HepG2 (cell line): ENCODE results near the gene KCND1. TPM values are rescaled to one million over a fixed set of nuclear protein-coding genes. Genes with fewer than 3 reads are reported as not detected.
A peak's percentile ranks its signal among the peaks of the same experiment; 100 is the strongest.

ENCODE experiments used
- ESRRA ChIP-seq: sonication (generic); formaldehyde crosslinking; IDR thresholded peaks from 2 replicates; pipeline ENCODE4 v1.5.1; 2020; ENCODE audit warnings: mild to moderate bottlenecking, low read depth, missing genetic modification reagents
- GATAD1 ChIP-seq: IDR thresholded peaks from 2 replicates; pipeline ENCODE4 v1.6.1; 2016; ENCODE audit warnings: missing genetic modification reagents, missing compliant biosample characterization
- IRF2 ChIP-seq: IDR thresholded peaks from 2 replicates; pipeline ENCODE4 v1.6.1; 2018; ENCODE audit warnings: missing genetic modification reagents, missing compliant biosample characterization
- JUND ChIP-seq: sonication (generic); formaldehyde crosslinking; IDR thresholded peaks from 2 replicates; pipeline ENCODE4 v1.8.0; 2022; ENCODE audit warnings: mild to moderate bottlenecking, missing genetic modification reagents
- KDM6A ChIP-seq: IDR thresholded peaks from 2 replicates; pipeline ENCODE4 v1.6.1; 2016; ENCODE audit warnings: low read depth
- NCOA2 ChIP-seq: sonication (generic); formaldehyde crosslinking; IDR thresholded peaks from 2 replicates; pipeline ENCODE4 v1.8.0; 2022; ENCODE audit warnings: inconsistent platforms
- NFYC ChIP-seq: IDR thresholded peaks from 2 replicates; pipeline ENCODE4 v1.6.1; 2016; ENCODE audit warnings: missing genetic modification reagents, missing compliant biosample characterization
- NR2F6 ChIP-seq, 2 experiments: IDR thresholded peaks; 2 replicates each; pipeline ENCODE4 v1.6.1; 2016; ENCODE audit warnings: antibody characterized with exemption in 1 of 2, mild to moderate bottlenecking in 1 of 2
- PHF21A ChIP-seq: sonication (generic); formaldehyde crosslinking; IDR thresholded peaks from 2 replicates; pipeline ENCODE4 v1.5.0; 2020; ENCODE audit warnings: mild to moderate bottlenecking, missing genetic modification reagents
- SMAD1 ChIP-seq: sonication (generic); formaldehyde crosslinking; IDR thresholded peaks from 2 replicates; pipeline ENCODE4 v1.4.0; 2020; ENCODE audit warnings: missing genetic modification reagents, low read depth, mild to moderate bottlenecking, borderline replicate concordance
- WIZ ChIP-seq: sonication (generic); formaldehyde crosslinking; IDR thresholded peaks from 2 replicates; pipeline ENCODE4 v1.5.1; 2020; ENCODE audit warnings: mild to moderate bottlenecking, missing genetic modification reagents
- ZBTB42 ChIP-seq: sonication (generic); formaldehyde crosslinking; IDR thresholded peaks from 2 replicates; pipeline ENCODE4 v1.5.0; 2020; ENCODE audit warnings: mild to moderate bottlenecking, missing genetic modification reagents
- ZNF3 ChIP-seq: IDR thresholded peaks from 2 replicates; pipeline ENCODE4 v1.7.0; 2017; ENCODE audit warnings: inconsistent platforms
- ZNF335 ChIP-seq: sonication (generic); formaldehyde crosslinking; IDR thresholded peaks from 2 replicates; pipeline ENCODE4 v1.4.0; 2020; ENCODE audit warnings: missing genetic modification reagents
- ZNF354B ChIP-seq: sonication (generic); formaldehyde crosslinking; IDR thresholded peaks from 2 replicates; pipeline ENCODE4 v1.8.0; 2022; ENCODE audit warnings: mild to moderate bottlenecking, missing genetic modification reagents
- ZNF547 ChIP-seq: sonication (generic); formaldehyde crosslinking; IDR thresholded peaks from 2 replicates; pipeline ENCODE4 v1.5.1; 2020; ENCODE audit warnings: mild to moderate bottlenecking, missing genetic modification reagents
- ZSCAN30 ChIP-seq: sonication (generic); formaldehyde crosslinking; IDR thresholded peaks from 2 replicates; pipeline ENCODE4 v1.5.0; 2020; ENCODE audit warnings: mild to moderate bottlenecking, missing genetic modification reagents
- polyA plus RNA-seq, 8 experiments: library from polyadenylated mRNA; depleted of rRNA in 3 of 8; stranded (reverse) in 7 of 8; unstranded in 1 of 8; fragments of >200 nt; fragmentation: Illumina TruSeq in 4 of 8; extraction: Trizol in 4 of 8; gene quantifications; 2 replicates each; pipeline versions ENCODE4 v1.2.1 to v1.2.3, GENCODE V29; 2011 to 2016; ENCODE audit warnings: low read depth in 4 of 8, missing spikeins in 1 of 8, mixed read lengths in 1 of 8; ENCODE audit not compliant: insufficient read depth in 1 of 8
- total RNA-seq, 5 experiments: library from RNA; depleted of rRNA; stranded (reverse); fragments of >200 nt; fragmentation: Illumina TruSeq; extraction: Trizol; gene quantifications; 2 replicates each; pipeline ENCODE4 v1.2.3, GENCODE V29; 2016; ENCODE audit warnings: low read depth in 1 of 5
- TF ChIP-seq, protein P1 (sequence below): sonication (generic); formaldehyde crosslinking; conservative IDR thresholded peaks from 2 replicates; pipeline ENCODE4 v1.8.0; 2022; ENCODE audit warnings: low read depth, missing genetic modification reagents
- TF ChIP-seq, protein P2 (sequence below): sonication (generic); formaldehyde crosslinking; IDR thresholded peaks from 2 replicates; pipeline ENCODE4 v1.8.0; 2022; ENCODE audit warnings: mild to moderate bottlenecking, missing genetic modification reagents, moderate library complexity
- TF ChIP-seq, protein P3 (sequence below): sonication (generic); formaldehyde crosslinking; IDR thresholded peaks from 2 replicates; pipeline ENCODE4 v1.4.0; 2020; ENCODE audit warnings: missing genetic modification reagents
- TF ChIP-seq, protein P4 (sequence below): sonication (generic); formaldehyde crosslinking; IDR thresholded peaks from 2 replicates; pipeline ENCODE4 v1.4.0; 2020; ENCODE audit warnings: missing genetic modification reagents, borderline replicate concordance
- TF ChIP-seq, protein P5 (sequence below): sonication (generic); formaldehyde crosslinking; IDR thresholded peaks from 2 replicates; pipeline ENCODE4 v1.4.0; 2020; ENCODE audit warnings: missing genetic modification reagents, mild to moderate bottlenecking, borderline replicate concordance

The KCND1 gene
- total and polyA plus RNA-seq, 2 of the 13 experiments (the other 11 are each of a cell fraction or from before 2014, with no cell fraction given) = 0.07 to 0.30 TPM

DNA sequence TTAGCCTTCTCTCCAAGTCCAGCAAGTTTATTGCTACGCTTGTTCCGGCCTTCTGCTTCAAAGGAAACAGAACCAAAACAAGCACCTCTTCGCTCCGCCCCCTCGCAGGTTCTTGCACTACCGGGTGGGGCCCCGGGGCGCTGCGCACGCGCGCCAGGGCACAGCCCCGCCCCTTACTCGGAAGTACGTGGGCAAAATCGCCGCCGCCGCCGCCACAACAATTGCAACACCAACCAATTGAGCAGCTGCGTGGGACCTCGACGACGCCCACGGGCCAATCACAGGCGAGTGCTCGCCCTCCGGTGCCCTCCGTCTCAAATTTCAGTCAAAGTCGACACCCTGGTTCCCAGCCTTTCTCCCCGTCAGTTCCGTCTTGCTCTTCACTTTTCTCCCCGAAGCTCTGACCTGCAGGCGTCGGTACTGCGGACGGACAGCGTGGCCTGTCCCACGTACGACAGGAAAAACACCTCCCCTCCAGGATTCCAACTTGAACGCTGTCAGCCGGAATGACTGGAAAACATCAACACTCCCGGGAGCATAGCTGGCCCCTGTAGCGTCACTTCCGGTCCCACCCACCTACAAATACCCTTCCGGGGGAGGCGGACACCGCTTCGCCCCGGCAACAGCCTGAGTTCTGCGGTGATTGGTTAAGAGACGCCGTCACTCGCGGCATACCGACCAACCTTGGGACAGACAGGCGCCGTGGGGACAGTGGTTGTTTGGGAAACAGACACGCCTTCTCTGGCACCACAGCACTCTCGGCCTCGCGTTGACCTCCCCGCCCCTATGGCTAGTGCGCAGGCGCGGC is 13.6 kb downstream of the KCND1 start (continued):
- TF ChIP-seq KDM6A (CRISPR knock-in tag) = no peak
- TF ChIP-seq WIZ (CRISPR knock-in tag) = no peak
- TF ChIP-seq ZNF354B (CRISPR knock-in tag) = no peak
- no peak for TF ChIP-seq ZNF3 (CRISPR knock-in tag)
- no peak for TF ChIP-seq ZSCAN30 (CRISPR knock-in tag)
- TF ChIP-seq, protein P1, sequence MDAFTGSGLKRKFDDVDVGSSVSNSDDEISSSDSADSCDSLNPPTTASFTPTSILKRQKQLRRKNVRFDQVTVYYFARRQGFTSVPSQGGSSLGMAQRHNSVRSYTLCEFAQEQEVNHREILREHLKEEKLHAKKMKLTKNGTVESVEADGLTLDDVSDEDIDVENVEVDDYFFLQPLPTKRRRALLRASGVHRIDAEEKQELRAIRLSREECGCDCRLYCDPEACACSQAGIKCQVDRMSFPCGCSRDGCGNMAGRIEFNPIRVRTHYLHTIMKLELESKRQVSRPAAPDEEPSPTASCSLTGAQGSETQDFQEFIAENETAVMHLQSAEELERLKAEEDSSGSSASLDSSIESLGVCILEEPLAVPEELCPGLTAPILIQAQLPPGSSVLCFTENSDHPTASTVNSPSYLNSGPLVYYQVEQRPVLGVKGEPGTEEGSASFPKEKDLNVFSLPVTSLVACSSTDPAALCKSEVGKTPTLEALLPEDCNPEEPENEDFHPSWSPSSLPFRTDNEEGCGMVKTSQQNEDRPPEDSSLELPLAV (CRISPR knock-in tag) = no peak
- peak; percentile 50; the same call in 1 of the 2 replicates for TF ChIP-seq IRF2 (CRISPR knock-in tag)
- TF ChIP-seq, protein P2, sequence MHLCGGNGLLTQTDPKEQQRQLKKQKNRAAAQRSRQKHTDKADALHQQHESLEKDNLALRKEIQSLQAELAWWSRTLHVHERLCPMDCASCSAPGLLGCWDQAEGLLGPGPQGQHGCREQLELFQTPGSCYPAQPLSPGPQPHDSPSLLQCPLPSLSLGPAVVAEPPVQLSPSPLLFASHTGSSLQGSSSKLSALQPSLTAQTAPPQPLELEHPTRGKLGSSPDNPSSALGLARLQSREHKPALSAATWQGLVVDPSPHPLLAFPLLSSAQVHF = no peak
- no peak for TF ChIP-seq SMAD1 (CRISPR knock-in tag)
- no peak for TF ChIP-seq NCOA2 (CRISPR knock-in tag)
- TF ChIP-seq NFYC (CRISPR knock-in tag) = peak; percentile 79
- no peak for TF ChIP-seq ZBTB42
- TF ChIP-seq, protein P3, sequence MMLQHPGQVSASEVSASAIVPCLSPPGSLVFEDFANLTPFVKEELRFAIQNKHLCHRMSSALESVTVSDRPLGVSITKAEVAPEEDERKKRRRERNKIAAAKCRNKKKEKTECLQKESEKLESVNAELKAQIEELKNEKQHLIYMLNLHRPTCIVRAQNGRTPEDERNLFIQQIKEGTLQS = no peak
- no peak for TF ChIP-seq JUND
- no peak for TF ChIP-seq ZNF335 (CRISPR knock-in tag)
- TF ChIP-seq, protein P4, sequence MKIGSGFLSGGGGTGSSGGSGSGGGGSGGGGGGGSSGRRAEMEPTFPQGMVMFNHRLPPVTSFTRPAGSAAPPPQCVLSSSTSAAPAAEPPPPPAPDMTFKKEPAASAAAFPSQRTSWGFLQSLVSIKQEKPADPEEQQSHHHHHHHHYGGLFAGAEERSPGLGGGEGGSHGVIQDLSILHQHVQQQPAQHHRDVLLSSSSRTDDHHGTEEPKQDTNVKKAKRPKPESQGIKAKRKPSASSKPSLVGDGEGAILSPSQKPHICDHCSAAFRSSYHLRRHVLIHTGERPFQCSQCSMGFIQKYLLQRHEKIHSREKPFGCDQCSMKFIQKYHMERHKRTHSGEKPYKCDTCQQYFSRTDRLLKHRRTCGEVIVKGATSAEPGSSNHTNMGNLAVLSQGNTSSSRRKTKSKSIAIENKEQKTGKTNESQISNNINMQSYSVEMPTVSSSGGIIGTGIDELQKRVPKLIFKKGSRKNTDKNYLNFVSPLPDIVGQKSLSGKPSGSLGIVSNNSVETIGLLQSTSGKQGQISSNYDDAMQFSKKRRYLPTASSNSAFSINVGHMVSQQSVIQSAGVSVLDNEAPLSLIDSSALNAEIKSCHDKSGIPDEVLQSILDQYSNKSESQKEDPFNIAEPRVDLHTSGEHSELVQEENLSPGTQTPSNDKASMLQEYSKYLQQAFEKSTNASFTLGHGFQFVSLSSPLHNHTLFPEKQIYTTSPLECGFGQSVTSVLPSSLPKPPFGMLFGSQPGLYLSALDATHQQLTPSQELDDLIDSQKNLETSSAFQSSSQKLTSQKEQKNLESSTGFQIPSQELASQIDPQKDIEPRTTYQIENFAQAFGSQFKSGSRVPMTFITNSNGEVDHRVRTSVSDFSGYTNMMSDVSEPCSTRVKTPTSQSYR (CRISPR knock-in tag) = no peak
- peak; percentile 85 for TF ChIP-seq GATAD1 (CRISPR knock-in tag)
- no peak for TF ChIP-seq ZNF547 (CRISPR knock-in tag)
- peak; percentile 51 for TF ChIP-seq PHF21A (CRISPR knock-in tag)
- no peak; the same call in 1 of the 2 replicates for TF ChIP-seq ESRRA (CRISPR knock-in tag)
- TF ChIP-seq NR2F6 (IDR thresholded peaks at IDR 0.05) = no peak
- TF ChIP-seq NR2F6 (CRISPR knock-in tag; IDR thresholded peaks at IDR 0.05) = no peak
- TF ChIP-seq, protein P5, sequence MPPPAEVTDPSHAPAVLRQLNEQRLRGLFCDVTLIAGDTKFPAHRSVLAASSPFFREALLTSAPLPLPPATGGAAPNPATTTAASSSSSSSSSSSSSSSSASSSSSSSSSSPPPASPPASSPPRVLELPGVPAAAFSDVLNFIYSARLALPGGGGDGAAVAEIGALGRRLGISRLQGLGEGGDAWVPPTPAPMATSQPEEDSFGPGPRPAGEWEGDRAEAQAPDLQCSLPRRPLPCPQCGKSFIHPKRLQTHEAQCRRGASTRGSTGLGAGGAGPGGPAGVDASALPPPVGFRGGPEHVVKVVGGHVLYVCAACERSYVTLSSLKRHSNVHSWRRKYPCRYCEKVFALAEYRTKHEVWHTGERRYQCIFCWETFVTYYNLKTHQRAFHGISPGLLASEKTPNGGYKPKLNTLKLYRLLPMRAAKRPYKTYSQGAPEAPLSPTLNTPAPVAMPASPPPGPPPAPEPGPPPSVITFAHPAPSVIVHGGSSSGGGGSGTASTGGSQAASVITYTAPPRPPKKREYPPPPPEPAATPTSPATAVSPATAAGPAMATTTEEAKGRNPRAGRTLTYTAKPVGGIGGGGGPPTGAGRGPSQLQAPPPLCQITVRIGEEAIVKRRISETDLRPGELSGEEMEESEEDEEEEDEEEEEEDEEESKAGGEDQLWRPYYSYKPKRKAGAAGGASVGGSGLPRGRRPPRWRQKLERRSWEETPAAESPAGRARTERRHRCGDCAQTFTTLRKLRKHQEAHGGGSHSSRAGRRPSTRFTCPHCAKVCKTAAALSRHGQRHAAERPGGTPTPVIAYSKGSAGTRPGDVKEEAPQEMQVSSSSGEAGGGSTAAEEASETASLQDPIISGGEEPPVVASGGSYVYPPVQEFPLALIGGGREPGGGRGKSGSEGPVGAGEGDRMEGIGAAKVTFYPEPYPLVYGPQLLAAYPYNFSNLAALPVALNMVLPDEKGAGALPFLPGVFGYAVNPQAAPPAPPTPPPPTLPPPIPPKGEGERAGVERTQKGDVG = no peak
